GM18867 (cell line): ENCODE measurements around the gene ATL3.
A peak's percentile ranks its signal among the peaks of the same experiment; 100 is the strongest.
"Not testable (repeated sequence)": the region's sequence is repeated elsewhere in the genome, so short reads cannot be mapped to it uniquely, and the experiment has no call there.

Experiments
- ATAC-seq: cut with Tn5 transposase; IDR thresholded peaks from one replicate; pipeline ENCODE4 v1.9.1; 2021; ENCODE audit warnings: mild to moderate bottlenecking, moderate library complexity; ENCODE audit not compliant: unreplicated experiment

Gene ATL3

DNA sequence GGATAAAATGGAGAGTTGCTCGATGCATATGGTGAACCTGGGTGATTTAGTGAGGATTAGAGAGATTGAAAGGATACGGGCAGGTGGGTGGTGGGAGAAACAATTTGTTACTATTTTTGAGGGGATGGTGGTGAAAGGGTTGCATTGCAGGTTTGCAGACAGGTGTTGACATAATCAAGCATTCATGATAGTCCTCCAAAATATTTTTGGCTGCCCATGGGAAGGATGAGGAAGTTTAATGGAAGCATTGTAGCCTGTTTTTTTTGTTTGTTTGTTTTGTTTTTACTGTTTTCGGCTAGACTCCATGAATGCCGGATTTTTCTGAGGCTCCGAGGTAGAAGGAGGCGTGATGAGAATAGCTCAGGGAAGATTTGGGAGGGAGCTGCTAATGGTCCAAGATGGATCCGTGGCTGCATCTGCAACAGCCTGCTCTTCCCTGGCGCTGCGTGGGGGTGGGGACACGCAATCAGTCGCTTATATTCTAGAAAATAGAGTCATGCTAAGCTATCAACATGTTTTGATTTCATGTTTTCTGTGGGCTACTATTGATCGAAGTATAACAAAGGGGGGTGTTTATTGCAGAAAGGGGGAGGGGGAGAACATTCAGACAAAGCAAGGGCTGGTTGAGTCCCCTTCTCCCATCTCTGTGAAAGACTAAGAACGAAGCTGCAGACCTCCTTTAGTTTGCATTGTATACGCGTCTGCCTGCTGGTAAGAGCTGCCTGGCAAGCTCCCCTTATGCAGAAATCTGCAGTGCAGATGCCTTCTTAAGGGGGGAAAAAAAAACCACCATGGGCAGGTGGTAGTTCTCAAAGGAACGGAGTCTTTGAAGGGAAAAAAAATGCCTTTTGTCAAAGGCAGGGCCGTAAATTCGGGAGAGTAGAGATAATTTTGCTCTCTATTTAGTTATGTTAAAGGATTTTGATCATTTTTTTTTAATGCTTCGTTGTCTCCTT, 11.2 kb upstream of the ATL3 start:
- ATAC-seq = peak; percentile 3

DNA sequence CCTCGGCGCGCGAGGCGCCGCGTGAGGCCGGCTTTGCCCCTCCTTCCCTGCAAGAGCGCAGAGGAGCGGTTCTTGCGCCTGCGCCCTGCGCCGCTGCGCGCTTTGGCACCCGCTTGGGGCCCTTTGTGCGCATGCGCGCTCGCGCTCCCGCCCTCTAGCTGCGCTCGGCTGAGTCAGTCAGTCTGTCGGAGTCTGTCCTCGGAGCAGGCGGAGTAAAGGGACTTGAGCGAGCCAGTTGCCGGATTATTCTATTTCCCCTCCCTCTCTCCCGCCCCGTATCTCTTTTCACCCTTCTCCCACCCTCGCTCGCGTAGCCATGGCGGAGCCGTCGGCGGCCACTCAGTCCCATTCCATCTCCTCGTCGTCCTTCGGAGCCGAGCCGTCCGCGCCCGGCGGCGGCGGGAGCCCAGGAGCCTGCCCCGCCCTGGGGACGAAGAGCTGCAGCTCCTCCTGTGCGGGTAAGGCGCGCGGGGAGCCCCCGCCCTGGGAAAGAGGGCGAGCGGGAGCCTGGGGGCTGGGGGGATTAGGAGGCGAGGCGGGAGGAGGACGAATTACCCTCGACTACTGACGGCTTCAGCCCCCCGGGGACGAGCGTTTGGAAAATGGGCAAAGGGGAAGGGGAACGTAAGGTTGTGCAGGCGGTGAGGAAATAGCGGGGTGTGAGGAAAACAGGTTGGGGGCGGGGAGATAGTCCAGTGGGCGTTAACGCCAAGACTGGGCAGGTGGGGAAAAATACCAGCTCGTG, 10.3 kb upstream of the ATL3 start, which contains the start of gene RTN3:
Gene RTN3, plus strand, starts transcription at position 180 of the 745 bp plus-strand sequence. Its CDS starts 137 bp downstream, at position 317.
- peak; percentile 87 for ATAC-seq

DNA sequence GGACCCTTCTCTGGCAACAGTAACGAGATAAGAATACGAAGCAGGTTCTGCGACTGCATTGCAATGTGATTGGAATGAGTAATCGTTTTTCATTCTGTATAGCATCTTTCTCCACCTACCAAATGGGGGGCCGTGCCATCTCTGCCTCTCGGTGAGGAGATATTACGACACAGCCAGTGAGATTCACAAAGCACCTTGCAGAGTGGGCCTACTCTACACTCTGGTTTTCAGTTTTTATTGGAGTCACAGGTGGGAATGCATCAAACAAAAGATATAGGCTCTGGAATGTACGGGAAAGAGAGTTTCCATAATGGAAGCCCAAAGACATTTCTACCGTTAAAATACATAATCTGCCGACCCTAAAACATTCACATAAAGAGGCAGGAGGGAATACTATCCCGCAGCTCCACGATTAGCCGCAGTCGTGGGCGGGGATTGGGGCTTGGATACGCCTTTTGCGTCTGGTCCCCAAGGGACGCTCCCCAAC, 9.7 kb upstream of the ATL3 start:
- ATAC-seq = peak; percentile 3

DNA sequence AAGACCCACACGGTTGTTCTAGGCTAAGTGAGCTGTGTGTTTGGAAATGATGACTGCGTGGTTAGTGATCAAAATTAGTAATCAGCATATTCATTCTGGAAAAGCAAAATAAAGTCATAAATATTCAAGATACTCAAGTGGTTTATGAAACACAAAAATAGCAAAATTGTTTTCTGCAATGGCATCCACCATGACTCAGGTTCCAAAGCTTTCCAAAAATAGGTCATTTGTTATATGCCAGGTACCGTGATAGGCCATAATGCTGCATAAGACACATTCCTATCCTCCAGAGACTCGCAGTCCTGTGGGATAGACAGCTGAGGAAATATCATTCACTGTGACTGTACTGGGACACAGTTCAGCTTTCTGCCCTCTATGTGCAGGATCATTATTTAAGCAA, 2.4 kb upstream of the ATL3 start:
- no peak for ATAC-seq

DNA sequence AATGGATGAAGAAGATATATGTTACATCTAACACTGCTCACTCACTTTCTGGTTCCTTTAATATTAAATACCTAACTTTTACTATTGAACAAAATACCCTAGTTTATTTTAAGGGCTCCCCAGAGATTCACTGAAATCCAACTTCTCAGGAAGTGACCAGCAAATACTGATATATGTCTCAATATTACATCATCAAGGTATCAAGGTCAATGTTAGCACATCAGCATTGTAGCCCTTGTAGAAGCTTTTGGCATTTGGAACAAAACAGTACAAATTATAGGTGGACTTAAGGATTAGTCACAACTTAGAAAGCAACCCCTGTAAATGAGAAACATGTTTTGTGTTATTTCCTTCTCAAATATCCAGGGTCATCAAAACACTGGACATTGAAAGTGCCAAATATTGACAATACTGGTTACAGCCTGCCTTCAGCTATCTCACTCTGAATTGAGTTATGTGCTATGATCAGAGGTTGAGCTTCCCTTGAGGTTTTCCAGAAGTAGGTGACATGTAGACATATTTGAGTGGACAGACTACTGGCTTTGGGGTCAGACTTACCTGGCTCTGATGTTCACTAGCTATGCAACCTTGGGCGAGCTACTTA, 1.9 kb upstream of the ATL3 start:
- no peak for ATAC-seq

DNA sequence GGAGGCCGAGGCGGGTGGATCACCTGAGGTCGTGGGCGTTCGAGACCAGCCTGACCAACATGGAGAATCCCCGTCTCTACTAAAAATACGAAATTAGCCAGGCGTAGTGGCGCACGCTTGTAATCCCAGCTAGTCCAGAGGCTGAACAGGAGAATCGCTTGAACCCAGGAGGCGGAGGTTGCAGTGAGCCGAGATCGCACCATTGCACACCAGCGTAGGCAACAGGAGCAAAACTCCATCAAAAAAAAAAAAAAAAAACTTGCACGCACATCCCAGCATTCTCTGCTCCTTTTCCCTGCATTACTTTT, 934 bp upstream of the ATL3 start:
- ATAC-seq = no peak

DNA sequence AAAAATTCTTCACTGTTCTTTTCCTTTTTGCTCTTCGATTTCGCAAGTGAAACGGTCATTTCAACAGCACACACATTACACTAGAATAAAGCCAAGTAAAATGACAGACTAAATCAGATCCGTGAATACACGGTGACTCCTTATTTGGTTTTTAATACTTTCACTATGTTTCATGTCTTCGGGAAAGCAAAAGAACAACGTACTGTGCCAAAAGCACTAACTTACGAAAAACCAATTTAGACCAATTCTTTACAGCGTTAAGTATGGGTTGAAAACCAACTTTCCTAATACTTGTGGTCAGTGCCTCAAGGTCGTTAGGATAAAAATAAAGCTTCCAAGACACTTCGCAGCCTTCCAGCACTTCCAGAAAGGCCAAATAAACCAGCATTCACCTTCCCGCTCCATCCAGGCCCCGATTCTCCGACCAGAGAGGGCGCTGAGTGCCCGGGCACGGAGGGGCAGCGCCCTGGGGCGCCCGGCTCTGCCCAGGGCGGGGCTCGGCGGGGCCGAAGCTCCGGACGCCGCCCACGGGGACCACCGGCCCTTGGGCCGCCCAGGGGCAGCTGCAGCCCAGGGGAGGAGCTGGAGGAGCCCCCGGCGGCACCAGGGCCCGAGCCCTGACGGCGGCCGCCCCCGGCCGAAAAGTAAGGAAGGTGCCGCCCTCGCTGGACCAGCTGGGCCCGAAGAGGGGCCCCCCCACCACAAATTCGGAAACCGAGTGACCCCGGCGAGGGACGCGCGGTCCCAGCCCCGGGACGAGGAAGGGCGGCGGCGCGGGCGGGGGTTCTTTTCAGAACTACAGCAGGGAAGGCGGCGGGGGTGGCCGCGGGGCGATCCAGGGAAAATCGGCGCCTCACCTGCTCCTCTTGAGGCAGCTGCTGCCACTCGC, 499 bp downstream of the ATL3 start:
- ATAC-seq = peak; percentile 44

DNA sequence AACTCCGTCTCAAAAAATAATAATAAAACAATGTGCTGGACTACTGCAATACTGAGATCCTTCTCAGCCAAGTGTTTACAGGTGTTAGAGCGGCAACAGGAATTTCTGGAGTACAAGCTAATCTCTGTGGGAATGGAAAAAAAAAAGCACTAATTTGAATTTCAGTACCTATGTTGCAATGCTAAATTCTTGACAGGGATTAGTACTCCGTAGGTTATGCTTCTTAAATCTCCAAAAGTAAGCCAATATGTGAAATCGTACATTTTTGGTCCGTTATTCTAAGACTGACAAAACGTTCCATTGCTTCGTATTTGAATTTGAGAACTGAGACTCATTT, 1.1 kb downstream of the ATL3 start:
- no peak for ATAC-seq

DNA sequence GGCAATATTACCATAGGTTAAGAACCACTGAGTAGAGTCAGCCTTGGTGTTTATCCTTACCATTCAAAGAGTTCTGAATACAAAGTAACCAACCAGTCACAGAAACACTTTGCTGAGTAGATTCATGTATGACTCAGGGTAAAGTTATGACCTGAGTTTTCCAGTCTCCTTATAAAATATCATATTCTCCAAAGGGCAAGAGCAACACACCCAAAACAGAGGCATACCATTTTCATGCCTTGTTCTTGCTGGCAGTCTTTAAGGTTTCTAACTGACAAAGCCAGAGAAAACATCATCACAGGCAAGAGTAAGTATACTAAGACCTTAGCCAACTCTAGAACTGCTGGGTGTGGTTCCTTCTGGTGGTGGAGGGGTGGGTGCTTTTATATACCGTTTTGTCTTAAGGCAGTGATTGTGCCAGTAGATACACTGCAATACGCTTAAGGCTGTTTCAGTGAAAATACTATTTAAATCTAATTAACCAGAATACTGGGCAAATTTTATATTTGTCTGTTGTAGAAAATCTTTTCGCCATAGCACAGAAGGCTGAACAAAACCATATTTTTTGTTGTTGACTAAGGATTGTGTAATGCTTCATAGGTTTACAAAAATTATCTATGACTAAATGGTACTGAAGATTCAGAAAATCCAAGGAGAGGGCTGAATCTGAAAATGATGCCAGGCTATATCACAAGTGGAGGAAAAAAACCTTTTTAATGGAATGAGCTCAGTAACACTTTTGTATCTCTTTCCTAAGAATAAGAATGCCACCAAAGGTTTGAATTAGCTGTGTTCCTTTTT, 3.0 kb downstream of the ATL3 start:
- ATAC-seq = no peak

DNA sequence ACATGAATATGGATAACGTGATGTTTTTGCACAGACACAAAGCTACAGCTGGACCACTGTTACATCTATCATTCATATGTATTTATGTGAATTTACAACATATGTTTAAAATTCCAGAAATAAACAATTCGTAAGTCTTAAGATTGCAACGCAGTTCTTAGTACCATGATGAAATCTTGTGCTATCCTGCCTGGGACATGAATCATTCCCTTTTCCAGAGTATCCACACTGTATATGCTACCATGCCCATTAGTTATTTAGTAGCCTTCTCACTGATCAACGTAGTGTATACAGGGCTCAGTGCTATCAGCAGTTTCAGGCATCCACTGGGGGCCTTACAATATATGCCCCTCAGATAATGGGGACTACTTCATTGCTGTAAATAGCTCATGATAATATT, 4.3 kb downstream of the ATL3 start:
- ATAC-seq = no peak

DNA sequence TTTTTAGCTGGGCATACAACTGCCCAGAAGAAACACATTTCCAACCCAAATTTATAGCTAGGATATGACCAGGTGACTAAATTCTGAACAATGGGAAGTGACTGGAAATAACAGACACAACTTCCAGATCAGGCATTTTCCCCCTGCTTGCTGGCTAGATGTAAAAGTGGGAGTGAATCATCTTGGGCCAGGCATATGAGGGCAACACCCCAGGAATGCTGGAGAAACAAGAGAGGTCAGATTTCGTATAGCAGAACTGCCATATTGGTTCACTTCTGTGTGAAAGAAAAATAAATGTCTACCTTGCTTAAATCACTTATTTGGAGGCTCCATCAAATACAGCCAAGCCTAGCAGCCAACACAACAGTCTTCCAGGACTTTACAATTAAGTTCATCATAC, 7.4 kb downstream of the ATL3 start:
- no peak for ATAC-seq

DNA sequence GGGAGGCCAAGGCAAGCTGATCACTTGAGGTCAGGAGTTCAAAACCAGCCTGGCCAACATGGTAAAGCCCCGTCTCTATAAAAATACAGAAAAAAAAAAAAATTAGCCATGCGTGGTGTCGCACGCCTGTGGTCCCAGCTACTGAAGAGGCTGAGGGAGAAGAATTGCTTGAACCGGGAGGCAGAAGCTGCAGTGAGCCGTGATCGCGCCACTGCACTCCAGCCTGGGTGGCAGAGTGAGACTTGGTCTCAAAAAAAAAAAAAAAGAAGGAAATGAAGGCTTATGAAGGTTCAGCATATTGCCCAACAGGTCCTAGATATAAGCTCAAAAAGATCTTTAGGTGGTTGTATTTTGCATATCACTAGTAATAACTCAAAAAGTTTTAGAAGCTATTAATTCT, 10.2 kb downstream of the ATL3 start:
- no peak for ATAC-seq

DNA sequence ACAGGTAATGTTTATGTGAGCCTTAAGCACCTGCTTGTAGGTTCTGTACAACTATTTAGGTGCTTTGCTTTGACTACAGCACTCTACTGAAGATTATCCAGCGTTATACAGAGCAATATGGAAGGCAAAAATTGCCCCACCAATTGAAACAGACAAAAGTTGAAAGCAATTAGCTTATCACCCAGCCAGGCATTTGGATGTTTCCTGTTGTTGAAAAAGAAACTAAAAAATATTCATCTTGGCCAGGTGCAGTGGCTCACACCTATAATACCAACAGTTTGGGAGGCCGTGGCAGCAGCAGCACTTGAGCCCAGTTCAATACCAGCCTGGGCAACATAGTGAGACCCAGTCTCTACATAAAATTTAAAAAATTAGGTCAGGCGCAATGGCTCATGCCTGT, 18.5 kb downstream of the ATL3 start:
- no peak for ATAC-seq

DNA sequence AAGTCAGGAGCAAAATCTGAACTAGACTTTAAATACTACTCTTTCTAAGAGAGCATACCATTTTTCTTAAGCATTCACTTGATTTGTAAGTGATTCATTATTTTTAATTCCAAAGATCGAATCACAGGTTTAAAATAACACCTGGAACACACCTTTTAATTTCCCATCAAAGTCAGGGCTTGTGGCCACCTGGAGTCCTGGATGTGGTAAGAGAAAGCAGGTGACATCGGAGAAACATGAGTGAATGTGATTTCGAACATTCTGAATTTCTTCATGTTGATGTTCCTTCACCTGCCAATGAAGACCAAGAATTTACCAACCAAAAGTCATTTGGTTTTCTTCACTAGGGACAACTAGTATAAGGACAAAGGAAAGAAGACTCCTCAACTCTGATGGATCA, 28.0 kb downstream of the ATL3 start:
- no peak for ATAC-seq

DNA sequence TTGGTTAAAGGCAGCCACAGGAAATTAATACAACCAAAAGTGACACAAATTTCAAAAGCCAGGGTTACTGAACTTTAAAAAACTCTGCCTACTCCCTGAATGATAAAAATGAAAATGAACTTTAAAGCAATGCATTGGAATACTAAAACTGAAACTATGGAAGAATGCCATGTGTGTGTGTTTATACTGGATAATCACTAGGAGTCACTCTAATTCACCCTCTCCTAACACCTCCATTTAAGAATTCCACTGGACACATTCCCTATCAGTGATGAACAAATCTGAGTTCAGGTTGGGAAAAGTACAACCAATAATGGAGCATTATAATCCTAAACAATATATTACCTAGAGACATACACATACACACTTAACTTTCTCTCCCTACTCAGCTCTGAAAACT, 29.4 kb downstream of the ATL3 start:
- no peak for ATAC-seq

DNA sequence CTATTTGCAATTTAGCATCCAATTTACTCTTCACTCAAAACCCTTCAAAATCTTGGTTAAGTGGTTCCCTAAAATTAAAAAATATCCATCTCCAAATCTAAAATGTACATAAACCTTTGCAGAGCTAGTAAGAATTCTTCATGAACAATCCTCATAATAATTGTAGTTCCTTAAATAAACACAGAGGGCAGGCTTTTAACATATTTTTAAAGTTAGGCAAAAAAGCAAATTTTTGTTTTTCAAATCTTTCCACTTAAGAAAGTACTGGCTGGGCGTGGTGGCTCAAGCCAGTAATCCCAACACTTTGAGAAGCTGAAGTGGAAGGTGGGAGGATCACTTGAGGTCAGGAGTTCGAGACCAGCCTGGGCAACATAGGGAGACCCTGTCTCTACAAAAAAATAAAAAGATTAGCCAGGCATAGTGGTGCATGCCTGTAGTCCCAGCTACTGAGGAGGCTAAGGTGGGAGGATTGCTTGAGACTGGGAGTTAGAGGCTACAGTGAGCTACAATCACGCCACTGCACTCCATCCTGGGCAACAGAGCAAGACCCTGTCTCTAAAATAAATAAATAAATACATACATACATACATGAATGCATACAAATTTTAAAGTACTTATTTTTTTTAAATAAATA, 31.9 kb downstream of the ATL3 start:
- no peak for ATAC-seq

DNA sequence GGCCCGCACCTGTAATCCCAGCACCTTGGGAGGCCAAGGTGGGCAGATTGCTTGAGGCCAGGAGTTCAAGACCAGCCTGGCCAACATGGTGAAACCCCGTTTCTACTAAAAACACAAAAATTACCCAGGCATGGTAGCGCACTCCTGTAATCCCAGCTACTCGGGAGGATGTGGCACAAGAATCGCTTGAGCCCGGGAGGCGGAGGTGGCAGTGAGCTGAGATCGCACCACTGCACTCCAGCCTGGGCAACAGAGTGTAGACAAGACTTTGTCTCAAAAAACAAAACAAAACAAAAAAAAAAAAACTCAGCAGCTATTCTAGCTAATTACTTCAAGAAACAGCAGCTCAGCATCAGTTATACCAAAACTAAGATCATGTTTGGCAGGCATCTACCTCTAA, 32.7 kb downstream of the ATL3 start:
- ATAC-seq = not testable (repeated sequence)

DNA sequence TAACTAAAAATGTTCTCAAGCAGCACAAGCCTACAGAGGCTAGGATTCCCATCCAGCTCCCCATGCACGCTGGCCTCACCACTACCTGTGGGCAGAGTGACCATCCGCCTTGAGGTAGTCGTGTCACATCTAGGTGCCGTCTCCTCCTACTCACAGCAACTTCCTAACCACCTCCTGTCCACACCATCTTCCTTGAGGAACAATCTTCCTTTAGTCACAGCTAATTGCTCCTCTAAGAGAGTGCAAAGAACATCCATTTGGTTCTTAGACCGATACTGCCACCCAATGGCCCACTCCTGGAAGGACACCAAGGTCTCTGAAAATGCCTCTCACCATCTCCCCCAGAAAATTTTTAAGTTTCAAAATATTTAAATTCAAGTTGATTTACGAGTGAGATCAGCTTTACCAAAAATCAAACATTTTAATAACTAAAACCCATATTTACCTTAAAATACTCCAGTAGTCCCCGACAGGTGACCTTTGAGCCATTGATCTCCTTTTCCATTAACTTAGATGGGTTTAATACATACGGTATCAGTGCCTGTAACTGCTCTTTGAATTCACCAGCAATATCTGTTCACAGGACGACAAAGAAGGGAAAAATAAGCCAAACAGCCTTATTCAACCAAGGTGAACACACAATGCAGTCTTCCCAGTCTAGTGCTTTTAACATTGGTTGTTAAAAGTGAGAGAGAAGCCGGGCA, 35.3 kb downstream of the ATL3 start:
- no peak for ATAC-seq

DNA sequence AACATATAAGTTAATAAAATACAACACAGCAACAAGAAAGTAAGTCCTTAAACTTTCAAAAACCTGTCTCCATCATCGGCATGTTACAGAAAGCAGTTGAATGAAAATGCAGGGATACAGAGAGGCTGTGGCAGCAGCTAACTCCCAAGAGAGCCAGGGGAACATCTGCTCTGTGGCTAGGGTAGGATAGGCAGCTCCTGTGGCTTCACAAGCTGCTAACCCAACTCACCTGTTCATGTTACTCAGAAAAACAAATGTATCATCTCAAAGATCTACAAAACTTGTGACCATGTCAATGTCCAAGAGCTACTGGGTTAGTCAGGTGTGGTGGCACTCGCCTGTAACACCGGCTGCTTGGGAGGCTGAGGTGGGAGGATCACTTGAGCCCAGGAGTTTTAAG, 41.8 kb downstream of the ATL3 start:
- no peak for ATAC-seq
